ENCODE measurements around the gene CSGALNACT2.

GRCh38 chr10:43113201-43114087, 24.8 kb upstream of the CSGALNACT2 start:
- no peak for TF ChIP-seq CTCF (conservative IDR thresholded peaks at IDR 0.05; ENCODE audit: low read length)
- no peak for TF ChIP-seq EZH2phosphoT487 (IDR thresholded peaks at IDR 0.05; ENCODE audit: borderline replicate concordance, low read depth, low read length)
